Muscle layer of duodenum (tissue), 2 donors: Measurements from ENCODE around the gene MYOD1.

Experiments
- H3K27ac ChIP-seq: one replicate; pipeline ENCODE4 v1.7.0; 2013; ENCODE audit warnings: mild to moderate bottlenecking, low read length
- H3K27me3 ChIP-seq: one replicate; pipeline ENCODE4 v1.7.0; 2013; ENCODE audit warnings: low read depth, mild to moderate bottlenecking, control low read depth, low read length
- H3K36me3 ChIP-seq, 2 donors: one replicate each; pipeline ENCODE4 v1.7.0; 2013; ENCODE audit warnings: low read length in 2 of 2, control low read depth in 1 of 2, mild to moderate bottlenecking in 1 of 2; ENCODE audit not compliant: insufficient read depth in 2 of 2, control insufficient read depth in 1 of 2
- H3K4me1 ChIP-seq, 2 donors: one replicate each; pipeline ENCODE4 v1.7.0; 2013; ENCODE audit warnings: low read length in 2 of 2, mild to moderate bottlenecking in 2 of 2, control low read depth in 1 of 2, moderate library complexity in 1 of 2; ENCODE audit not compliant: insufficient read depth in 2 of 2, control insufficient read depth in 1 of 2
- H3K4me3 ChIP-seq, 2 donors: one replicate each; pipeline ENCODE4 v1.7.0; 2013; ENCODE audit warnings: low read length in 2 of 2, low read depth in 1 of 2, mild to moderate bottlenecking in 1 of 2
- H3K9me3 ChIP-seq, 2 donors: one replicate each; pipeline ENCODE4 v1.7.0; 2013; ENCODE audit warnings: low read length in 2 of 2, control low read depth in 1 of 2, mild to moderate bottlenecking in 1 of 2; ENCODE audit not compliant: control insufficient read depth in 1 of 2
- donor health status: healthy.

The MYOD1 gene

GRCh38 chr11:17719028-17719937 lies at the start of gene MYOD1:
TSS of gene MYOD1 (plus strand) at chr11:17719571. CDS start at chr11:17719783, 212 bp downstream.
- Histone ChIP-seq H3K9me3 (no peaks in the 10 kb centered on the region), H3K4me1 (peaks cover 0 to 31% of the 10 kb centered on the region in 2 donors), H3K27me3 (peaks cover 65% of the 10 kb centered on the region), H3K27ac (no peak within 1 kb of the TSS), H3K36me3 (no peaks in the 10 kb centered on the region), H3K4me3 (no peak within 1 kb of the TSS)

- Histone ChIP-seq H3K27ac (no peak overlapping the region), H3K4me1 (no peaks in the 10 kb centered on the region), H3K9me3 (peaks cover 5 to 17% of the 10 kb centered on the region in 2 donors), H3K27me3 (no peaks in the 10 kb centered on the region), H3K36me3 (no peaks in the 10 kb centered on the region), H3K4me3 (no peak overlapping the region)
These were observed 46.9 kb upstream of the MYOD1 start for GRCh38 chr11:17672469-17672868.

- no peak overlapping the region for H3K4me3 ChIP-seq
- H3K9me3 ChIP-seq: peaks cover 5 to 17% of the 10 kb centered on the region in 2 donors
- H3K27ac ChIP-seq: no peak overlapping the region
- no peaks in the 10 kb centered on the region for H3K27me3 ChIP-seq
- no peaks in the 10 kb centered on the region for H3K4me1 ChIP-seq
- H3K36me3 ChIP-seq: no peaks in the 10 kb centered on the region
These were observed 45.4 kb upstream of the MYOD1 start for GRCh38 chr11:17673951-17674350.

- H3K27me3 ChIP-seq: peaks cover 4% of the 10 kb centered on the region
- H3K27ac ChIP-seq: no peak overlapping the region
- no peaks in the 10 kb centered on the region for H3K36me3 ChIP-seq
- no peaks in the 10 kb centered on the region for H3K9me3 ChIP-seq
- no peaks in the 10 kb centered on the region for H3K4me1 ChIP-seq
- H3K4me3 ChIP-seq: no peak overlapping the region
These were observed 36.5 kb upstream of the MYOD1 start for GRCh38 chr11:17682848-17683247.

GRCh38 chr11:17683377-17684161 lies 35.8 kb upstream of the MYOD1 start:
- Histone ChIP-seq H3K4me1 (no peaks in the 10 kb centered on the region), H3K27ac (no peak overlapping the region), H3K4me3 (no peak overlapping the region), H3K9me3 (no peaks in the 10 kb centered on the region), H3K27me3 (peaks cover 4% of the 10 kb centered on the region), H3K36me3 (no peaks in the 10 kb centered on the region)

- Histone ChIP-seq H3K27ac (no peak overlapping the region), H3K36me3 (no peaks in the 10 kb centered on the region), H3K9me3 (no peaks in the 10 kb centered on the region), H3K27me3 (peaks cover 4% of the 10 kb centered on the region), H3K4me1 (no peaks in the 10 kb centered on the region), H3K4me3 (no peak overlapping the region)
These were observed 34.8 kb upstream of the MYOD1 start for GRCh38 chr11:17684550-17684949.

- H3K4me1 ChIP-seq: no peaks in the 10 kb centered on the region
- H3K36me3 ChIP-seq: no peaks in the 10 kb centered on the region
- no peak overlapping the region for H3K4me3 ChIP-seq
- H3K27me3 ChIP-seq: no peaks in the 10 kb centered on the region
- H3K27ac ChIP-seq: no peak overlapping the region
- H3K9me3 ChIP-seq: no peaks in the 10 kb centered on the region
These were observed 33.0 kb upstream of the MYOD1 start for GRCh38 chr11:17686231-17686980.

GRCh38 chr11:17687946-17688670 lies 31.3 kb upstream of the MYOD1 start:
- Histone ChIP-seq H3K9me3 (no peaks in the 10 kb centered on the region), H3K4me1 (no peaks in the 10 kb centered on the region), H3K36me3 (no peaks in the 10 kb centered on the region), H3K4me3 (no peak overlapping the region), H3K27ac (no peak overlapping the region), H3K27me3 (peaks cover 4% of the 10 kb centered on the region)

- no peak overlapping the region for H3K27ac ChIP-seq
- H3K36me3 ChIP-seq: no peaks in the 10 kb centered on the region
- peaks cover 23% of the 10 kb centered on the region for H3K27me3 ChIP-seq
- no peak overlapping the region for H3K4me3 ChIP-seq
- no peaks in the 10 kb centered on the region for H3K4me1 ChIP-seq
- H3K9me3 ChIP-seq: no peaks in the 10 kb centered on the region
These were observed 27.8 kb upstream of the MYOD1 start for GRCh38 chr11:17691550-17691949.

GRCh38 chr11:17691976-17692375 lies 27.4 kb upstream of the MYOD1 start:
- Histone ChIP-seq H3K36me3 (no peaks in the 10 kb centered on the region), H3K9me3 (no peaks in the 10 kb centered on the region), H3K27ac (no peak overlapping the region), H3K4me3 (no peak overlapping the region), H3K4me1 (no peaks in the 10 kb centered on the region), H3K27me3 (peaks cover 27% of the 10 kb centered on the region)
